SU-DHL-6 (cell line): ENCODE results near the gene TMEM47.

Source experiments
- H2AFZ ChIP-seq: fragments of 200-600 bp; sonication (generic); 2 replicates; pipeline ENCODE4 v1.6.1; 2014; ENCODE audit warnings: low read depth, mild to moderate bottlenecking, moderate library complexity, mixed read lengths, antibody characterized with exemption, low read length; ENCODE audit not compliant: severe bottlenecking
- H3F3A ChIP-seq: fragments of 200-600 bp; shearing (Covaris generic); 2 replicates; pipeline ENCODE4 v1.6.0; 2016; ENCODE audit warnings: antibody characterized with exemption, mild to moderate bottlenecking; ENCODE audit not compliant: insufficient read depth
- H3K27ac ChIP-seq: fragments of 200-600 bp; sonication (generic); 2 replicates; pipeline ENCODE4 v1.5.1; 2016; ENCODE audit warnings: low read depth, mild to moderate bottlenecking, low read length, moderate library complexity, mixed read lengths
- H3K27me3 ChIP-seq: fragments of 200-600 bp; sonication (generic), shearing (Covaris generic); 2 replicates; pipeline ENCODE4 v1.6.0; 2014; ENCODE audit warnings: mild to moderate bottlenecking, low read length
- H3K36me3 ChIP-seq: fragments of 200-600 bp; sonication (generic); 2 replicates; pipeline ENCODE4 v1.6.1; 2014; ENCODE audit warnings: mild to moderate bottlenecking, low read length, mixed read lengths
- H3K4me2 ChIP-seq: fragments of 300-600, 200-600 bp; shearing (Covaris generic), sonication (generic); 2 replicates; pipeline ENCODE4 v1.6.0; 2014; ENCODE audit warnings: low read length, low read depth, mild to moderate bottlenecking; ENCODE audit not compliant: poor library complexity, severe bottlenecking
- H3K4me3 ChIP-seq: fragments of 200-600 bp; sonication (generic); 2 replicates; pipeline ENCODE4 v1.5.1; 2014; ENCODE audit warnings: antibody characterized with exemption, low read length, mild to moderate bottlenecking, mixed read lengths; ENCODE audit not compliant: insufficient read depth, poor library complexity, severe bottlenecking
- H3K79me2 ChIP-seq: fragments of 200-600 bp; sonication (generic); 2 replicates; pipeline ENCODE4 v1.6.1; 2014; ENCODE audit warnings: mild to moderate bottlenecking, low read length, moderate library complexity; ENCODE audit not compliant: insufficient read depth
- H3K9ac ChIP-seq: fragments of 200-600 bp; sonication (generic); 2 replicates; pipeline ENCODE4 v1.7.0; 2014; ENCODE audit warnings: mild to moderate bottlenecking, low read length
- H3K9me2 ChIP-seq: fragments of 200-600 bp; sonication (generic); replicated peaks from 2 replicates; pipeline ENCODE4 v1.6.1; 2014; ENCODE audit warnings: low read length; ENCODE audit not compliant: insufficient read depth
- H3K9me3 ChIP-seq: fragments of 200-600 bp; sonication (generic); 2 replicates; pipeline ENCODE4 v1.6.1; 2014; ENCODE audit warnings: low read length, mixed read lengths; ENCODE audit not compliant: insufficient read depth
- H4K20me1 ChIP-seq: fragments of 200-600 bp; sonication (generic); 2 replicates; pipeline ENCODE4 v1.6.1; 2014; ENCODE audit warnings: low read depth, mild to moderate bottlenecking, antibody characterized with exemption, low read length, moderate library complexity, mixed read lengths
- CTCF ChIP-seq: fragments of 200-600 bp; sonication (generic); IDR thresholded peaks from one replicate; pipeline ENCODE4 v1.5.1; 2017; ENCODE audit warnings: antibody characterized with exemption, mild to moderate bottlenecking, low read length, moderate library complexity; ENCODE audit not compliant: insufficient read depth, poor library complexity, severe bottlenecking
- EZH2phosphoT487 ChIP-seq: fragments of 200-600 bp; sonication (generic), shearing (Covaris generic); conservative IDR thresholded peaks from 2 replicates; pipeline ENCODE4 v1.6.1; 2018; ENCODE audit warnings: mild to moderate bottlenecking, antibody characterized with exemption, low read length, moderate library complexity, mixed read lengths

TMEM47 gene

DNA sequence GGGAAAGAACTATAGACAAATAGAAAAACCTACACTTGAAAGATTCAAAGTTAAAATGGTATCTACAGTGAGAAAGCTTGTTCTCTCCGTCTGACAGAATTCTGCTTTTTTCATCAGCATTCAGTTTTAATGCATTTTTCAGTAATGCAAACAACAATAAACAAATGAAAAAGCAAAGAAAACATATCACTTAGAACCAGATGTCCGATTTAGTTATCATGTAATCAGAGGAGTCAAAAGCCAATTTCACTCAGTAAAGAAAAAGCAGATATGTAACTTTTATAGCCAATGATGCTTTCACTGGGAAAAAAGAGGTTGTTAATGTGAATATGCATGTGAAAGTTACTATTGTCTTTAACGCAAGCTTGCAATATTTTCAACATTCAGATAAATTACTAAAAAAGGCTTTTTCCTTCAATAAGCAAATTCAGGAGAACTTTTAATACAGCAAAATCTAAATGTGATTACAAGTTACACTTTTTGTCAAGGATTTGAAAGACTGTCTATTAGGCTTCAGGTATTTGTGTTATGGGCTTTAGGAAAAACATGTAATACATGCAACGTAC, 70.7 kb downstream of the TMEM47 start:
- H2AFZ ChIP-seq = no peak overlapping the region
- no peak overlapping the region for H3K27ac ChIP-seq
- H3K9me3 ChIP-seq = no peaks in the 10 kb centered on the region
- H3K4me2 ChIP-seq = no peak overlapping the region
- H3K9ac ChIP-seq = no peak overlapping the region
- H3F3A ChIP-seq = no peaks in the 10 kb centered on the region
- no peaks in the 10 kb centered on the region for H3K9me2 ChIP-seq
- TF ChIP-seq CTCF = no peak
- H4K20me1 ChIP-seq = no peaks in the 10 kb centered on the region
- no peak overlapping the region for H3K4me3 ChIP-seq
- H3K36me3 ChIP-seq = no peaks in the 10 kb centered on the region
- H3K27me3 ChIP-seq = no peaks in the 10 kb centered on the region
- H3K79me2 ChIP-seq = no peaks in the 10 kb centered on the region

- Histone ChIP-seq H3K9me3 (no peaks in the 10 kb centered on the region), H3K9ac (no peak overlapping the region), H3K36me3 (no peaks in the 10 kb centered on the region), H3K79me2 (no peaks in the 10 kb centered on the region), H4K20me1 (no peaks in the 10 kb centered on the region), H2AFZ (no peak overlapping the region), H3K4me2 (no peak overlapping the region), H3F3A (no peaks in the 10 kb centered on the region), H3K4me3 (no peak overlapping the region), H3K9me2 (no peaks in the 10 kb centered on the region), H3K27me3 (no peaks in the 10 kb centered on the region), H3K27ac (no peak overlapping the region)
- no peak for TF ChIP-seq EZH2phosphoT487
- TF ChIP-seq CTCF = no peak
Measured at GRCh38 chrX:34585561-34585960, 71.5 kb downstream of the TMEM47 start.

- no peaks in the 10 kb centered on the region for H3K79me2 ChIP-seq
- H3K36me3 ChIP-seq = no peaks in the 10 kb centered on the region
- no peak overlapping the region for H3K27ac ChIP-seq
- no peaks in the 10 kb centered on the region for H4K20me1 ChIP-seq
- H3K9me2 ChIP-seq = no peaks in the 10 kb centered on the region
- H3K9ac ChIP-seq = no peak overlapping the region
- no peaks in the 10 kb centered on the region for H3K27me3 ChIP-seq
- no peak overlapping the region for H2AFZ ChIP-seq
- no peaks in the 10 kb centered on the region for H3F3A ChIP-seq
- no peak overlapping the region for H3K4me3 ChIP-seq
- no peak overlapping the region for H3K4me2 ChIP-seq
- no peaks in the 10 kb centered on the region for H3K9me3 ChIP-seq
- TF ChIP-seq EZH2phosphoT487 = no peak
- TF ChIP-seq CTCF = no peak
Measured at GRCh38 chrX:34584781-34585180, 72.3 kb downstream of the TMEM47 start.
